CD4-positive, alpha-beta T cell treated with Interleukin-12 subunit alpha and Interleukin-12 subunit beta, for 1 hour (primary cell): ENCODE data around the gene RCN1.
"Not testable (repeated sequence)": the region's sequence is repeated elsewhere in the genome, so short reads cannot be mapped to it uniquely, and the experiment has no call there.

ENCODE experiments used
- DNase-seq: peaks from one replicate; pipeline ENCODE4 v3.0.0-alpha.2; 2020

Gene RCN1

GRCh38 chr11:32090545-32091370 is at the start of gene RCN1:
Gene RCN1, plus strand, starts transcription at chr11:32091074. Its CDS starts 123 bp downstream, at chr11:32091197.
- DNase-seq: peak; percentile 47

DNA sequence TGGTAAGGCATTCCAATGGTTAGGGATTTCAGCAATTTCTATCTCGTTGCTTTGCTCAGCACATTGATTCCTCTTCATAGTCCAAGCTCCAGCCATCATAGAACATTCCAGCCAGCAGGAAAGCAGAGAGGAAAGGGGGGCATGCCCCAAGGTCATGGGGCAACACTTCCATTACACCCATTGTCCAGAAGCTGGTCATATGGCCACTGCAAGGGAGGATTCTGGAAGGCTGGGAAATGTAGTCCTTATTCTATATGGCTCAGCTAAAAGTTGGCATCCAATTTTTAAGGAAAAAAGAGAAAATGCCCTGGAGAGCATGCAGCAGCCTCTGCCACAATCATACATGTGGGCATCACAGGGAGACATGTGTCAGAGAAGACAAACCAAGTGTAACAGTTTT is 47.1 kb upstream of the RCN1 start:
- no peak for DNase-seq

DNA sequence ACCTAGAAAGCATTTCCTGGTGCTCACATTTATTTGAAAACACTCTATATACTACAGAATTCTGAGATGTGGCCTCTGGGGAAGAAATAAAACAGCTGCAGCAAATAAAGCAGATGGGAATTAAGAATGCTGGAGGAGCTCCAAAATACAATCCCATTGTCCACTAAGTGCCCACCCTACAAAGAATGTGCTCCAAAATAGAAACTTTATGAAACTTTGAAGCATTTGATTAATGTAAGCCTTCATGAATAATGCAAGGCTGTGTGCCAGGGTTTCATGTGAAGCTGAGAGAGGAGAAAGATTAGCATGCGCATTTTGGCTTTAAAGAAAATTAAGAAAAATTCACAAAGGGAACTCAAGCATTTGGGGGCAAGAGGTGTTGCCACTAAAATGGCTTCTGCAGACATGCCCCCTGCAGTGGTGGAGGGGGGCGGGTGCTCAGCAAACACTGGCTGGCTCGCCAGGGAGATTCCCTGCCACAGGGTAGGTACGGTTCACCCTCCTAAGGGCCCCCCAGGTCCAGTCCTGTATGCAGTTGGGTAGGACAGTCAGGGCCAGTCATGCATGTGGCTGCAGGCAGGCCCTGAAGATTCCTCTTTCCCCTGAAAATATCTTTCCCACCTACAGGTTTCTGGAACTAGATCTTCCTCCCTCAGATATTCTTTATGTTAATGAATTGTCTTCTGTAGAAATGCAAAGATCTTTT is 46.6 kb upstream of the RCN1 start:
- no peak for DNase-seq

GRCh38 chr11:32045456-32045855 is 45.4 kb upstream of the RCN1 start:
- DNase-seq: no peak

DNA sequence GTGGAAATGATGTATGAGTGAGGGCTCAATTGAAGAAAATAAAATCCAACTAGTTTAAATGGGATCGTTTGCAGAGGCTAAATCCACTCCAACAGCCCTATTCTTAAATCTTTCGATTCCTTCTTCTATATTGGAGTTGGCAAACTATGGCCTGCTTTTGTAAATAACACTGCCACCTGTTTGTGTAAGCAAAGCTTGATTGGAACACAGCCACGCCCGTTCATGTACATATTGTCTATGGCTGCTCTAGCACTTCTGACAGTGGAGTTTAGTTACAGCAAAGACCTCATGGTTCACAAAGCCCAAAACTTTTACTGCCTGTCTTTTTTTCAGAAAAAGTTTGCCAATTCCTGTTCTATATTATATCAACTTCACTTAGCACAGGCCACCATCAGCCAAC is 40.6 kb upstream of the RCN1 start:
- DNase-seq: no peak

DNA sequence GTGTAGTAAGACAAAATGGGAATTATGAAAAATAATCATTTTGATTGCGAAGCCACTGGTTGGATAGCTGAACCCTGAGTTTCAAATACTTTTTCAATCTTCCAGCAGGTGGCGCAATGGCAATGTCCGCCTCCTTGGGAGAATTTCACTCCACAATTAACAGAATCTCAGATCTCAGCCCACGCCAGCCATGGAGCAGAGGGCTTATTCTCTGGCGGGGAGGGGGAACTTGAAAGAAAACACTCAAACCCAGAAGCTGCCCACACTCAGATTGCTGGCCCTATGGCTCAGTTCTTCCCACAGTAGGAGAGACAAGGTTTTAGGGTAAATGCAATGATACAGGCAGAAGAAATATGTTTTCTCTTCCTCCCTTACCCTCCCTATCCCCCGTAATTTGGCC is 38.7 kb upstream of the RCN1 start:
- DNase-seq: peak; percentile 58

GRCh38 chr11:32053151-32053888 is 37.6 kb upstream of the RCN1 start:
- no peak for DNase-seq

- no peak for DNase-seq
These were observed 35.0 kb upstream of the RCN1 start for GRCh38 chr11:32055861-32056260.

DNA sequence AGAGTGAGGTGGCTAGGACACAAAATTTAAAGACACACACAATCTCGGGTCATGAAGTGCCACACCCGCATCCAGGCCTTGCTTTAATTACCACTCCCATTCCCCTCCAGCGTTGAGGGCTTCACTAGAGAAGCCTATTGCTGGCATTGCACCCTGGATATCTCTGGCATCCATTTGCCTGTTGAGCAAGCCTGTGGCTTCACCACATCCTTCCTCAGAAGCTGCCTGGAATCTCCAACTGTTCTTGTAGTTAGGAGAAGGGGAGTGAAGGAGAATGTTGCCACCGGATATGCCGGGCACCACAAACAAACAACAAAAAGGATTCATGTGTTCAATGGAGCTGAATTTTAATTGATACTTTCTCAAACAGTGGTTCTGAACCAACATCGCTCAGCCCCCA is 34.4 kb upstream of the RCN1 start:
- no peak for DNase-seq

DNA sequence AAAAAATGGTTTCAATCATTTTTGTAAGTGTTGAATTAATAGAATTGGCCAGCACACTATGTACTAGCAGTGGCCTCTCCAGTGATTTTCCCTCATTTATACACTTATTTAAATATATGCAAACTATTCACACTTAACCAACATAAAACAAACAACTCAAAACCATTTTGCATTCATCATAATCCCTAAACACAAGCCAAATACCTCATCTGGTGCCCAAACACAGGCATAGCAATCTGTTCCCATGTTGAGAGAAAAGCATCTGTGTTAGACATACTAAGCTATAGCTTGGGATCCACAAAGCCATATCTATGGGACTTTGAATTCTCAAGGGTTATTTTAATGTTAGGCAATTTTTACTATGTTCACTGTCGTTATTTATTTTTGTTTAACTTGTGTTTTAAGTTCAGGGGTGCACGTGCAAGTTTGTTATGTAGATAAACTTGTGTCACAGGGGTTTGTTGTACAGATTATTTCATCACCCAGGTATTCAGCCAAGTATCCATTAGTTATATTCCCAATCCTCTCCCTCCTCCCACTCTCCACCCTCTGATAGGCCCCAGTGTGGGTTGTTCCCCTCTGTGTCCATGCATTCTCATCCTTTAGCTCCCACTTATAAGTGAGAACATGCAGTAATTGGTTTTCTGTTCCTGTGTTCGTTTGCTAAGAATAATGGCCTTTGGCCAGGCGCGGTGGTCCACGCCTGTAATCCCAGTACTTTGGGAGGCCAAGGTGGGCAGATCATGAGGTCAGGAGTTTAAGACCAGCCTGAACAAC is 31.0 kb upstream of the RCN1 start:
- DNase-seq: no peak

DNA sequence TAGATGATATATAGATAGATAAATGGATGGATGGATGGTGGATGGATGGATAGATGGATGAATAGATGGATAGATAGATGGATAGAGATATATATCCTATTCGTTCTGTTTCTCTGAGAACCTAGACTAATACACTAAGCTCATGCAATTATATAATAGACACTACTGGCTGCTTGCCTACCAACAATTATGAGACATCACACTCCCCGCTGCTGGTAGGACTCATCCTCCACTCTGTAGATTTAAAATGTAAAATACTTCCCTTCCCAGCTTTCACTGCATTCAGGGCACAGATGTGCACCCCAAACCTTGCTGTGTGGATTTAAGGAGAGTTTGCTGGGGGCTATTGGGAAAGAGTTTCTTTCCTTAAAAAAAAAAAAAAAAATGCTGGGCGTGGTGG is 28.3 kb upstream of the RCN1 start:
- DNase-seq: no peak

- not testable (repeated sequence) for DNase-seq
These were observed 27.8 kb upstream of the RCN1 start for GRCh38 chr11:32063031-32063430.

DNA sequence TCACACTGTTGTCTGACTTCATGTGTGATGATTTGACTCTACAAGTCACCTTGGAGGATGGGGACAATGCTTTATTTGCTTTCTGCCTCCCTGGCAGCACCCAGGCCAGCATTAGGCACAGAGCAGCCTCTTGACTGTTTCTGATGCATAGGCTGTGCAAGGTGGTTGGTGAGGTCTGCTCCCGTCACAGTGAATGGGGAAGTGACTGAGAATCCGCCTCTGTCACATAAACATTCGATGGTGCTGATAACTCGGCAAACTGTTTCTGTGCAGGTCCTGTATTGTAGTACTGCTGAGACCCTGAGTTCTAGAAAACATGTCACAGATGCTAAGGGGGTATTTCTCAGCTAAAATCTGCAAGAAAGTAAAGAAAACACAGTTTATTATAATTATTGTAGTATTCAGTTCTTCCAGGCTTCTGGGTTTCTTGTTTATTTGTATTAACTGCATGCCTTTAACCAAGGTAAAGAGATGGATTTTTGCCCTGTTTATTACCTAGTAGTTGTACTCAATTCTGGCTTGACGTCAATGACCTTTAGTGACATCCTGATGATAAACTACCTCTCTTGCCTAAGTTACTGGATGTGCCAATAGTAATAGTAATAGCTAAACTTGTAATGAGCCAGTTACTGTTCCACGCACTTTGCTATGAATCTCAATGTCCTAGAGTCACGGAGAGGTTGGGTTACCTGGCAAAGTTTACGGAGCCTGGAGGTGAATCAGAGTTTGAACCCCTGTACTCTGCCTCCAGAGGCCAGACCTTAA is 24.8 kb upstream of the RCN1 start:
- DNase-seq: no peak

- DNase-seq: no peak
These were observed 22.6 kb upstream of the RCN1 start for GRCh38 chr11:32068134-32068870.

- no peak for DNase-seq
These were observed 21.4 kb upstream of the RCN1 start for GRCh38 chr11:32069361-32070058.

GRCh38 chr11:32070692-32071091 is 20.2 kb upstream of the RCN1 start:
- DNase-seq: no peak

DNA sequence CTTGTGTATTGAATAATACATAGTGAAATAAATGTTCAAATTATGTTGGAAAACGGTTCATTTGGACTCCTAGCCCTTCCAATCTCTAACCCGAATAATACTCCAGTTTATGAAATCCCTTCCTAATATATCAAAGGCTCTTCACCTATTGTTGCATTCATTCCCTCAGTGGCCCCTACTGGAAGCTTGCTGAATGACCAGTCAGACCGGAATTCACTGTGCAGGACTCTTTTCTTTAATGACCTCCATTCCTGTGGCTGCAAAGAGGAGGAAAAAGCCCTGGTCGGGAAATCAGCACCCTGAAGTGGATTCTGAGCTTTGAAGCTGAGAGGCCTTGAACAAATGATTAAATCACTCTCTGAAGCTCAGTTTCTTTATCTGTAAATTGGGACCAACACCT is 19.1 kb upstream of the RCN1 start:
- no peak for DNase-seq

DNA sequence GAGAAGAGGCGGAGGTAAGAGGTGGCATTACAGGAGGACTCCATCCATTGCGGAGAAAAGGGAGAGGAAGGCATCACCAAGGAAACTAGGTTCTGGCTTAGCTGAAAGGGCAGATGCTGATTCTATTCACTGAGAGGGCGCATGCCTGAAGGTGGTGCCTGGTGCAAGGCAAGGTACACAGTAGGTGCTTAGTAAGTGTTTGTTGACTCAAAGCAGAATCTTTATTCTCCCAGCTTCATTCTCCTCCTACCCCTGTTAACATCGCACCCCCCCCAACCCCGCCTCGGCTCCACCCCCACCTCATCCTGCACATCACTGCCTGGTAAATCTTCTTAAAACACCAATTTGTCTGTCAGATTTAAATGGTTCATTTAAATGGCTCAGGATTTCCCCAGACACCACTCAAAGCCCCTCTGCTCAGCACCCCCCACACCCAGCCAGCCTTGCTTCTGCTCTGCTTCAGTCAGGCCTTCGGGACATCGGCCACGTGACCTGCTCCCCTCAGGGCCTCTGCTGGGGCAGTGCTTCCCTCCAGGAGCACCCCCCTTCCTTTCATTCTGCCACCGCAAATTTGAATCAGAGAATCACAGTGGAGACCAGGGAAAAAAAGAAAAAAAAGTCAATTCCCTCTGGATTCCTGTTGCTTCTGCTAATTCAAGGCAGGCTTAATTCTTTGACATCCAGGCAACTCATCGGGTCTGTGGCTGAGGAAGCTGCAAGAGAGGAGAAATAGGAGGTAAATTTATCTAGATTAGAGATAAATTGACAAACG is 17.8 kb upstream of the RCN1 start:
- DNase-seq: no peak

- no peak for DNase-seq
These were observed 17.2 kb upstream of the RCN1 start for GRCh38 chr11:32073644-32074026.

DNA sequence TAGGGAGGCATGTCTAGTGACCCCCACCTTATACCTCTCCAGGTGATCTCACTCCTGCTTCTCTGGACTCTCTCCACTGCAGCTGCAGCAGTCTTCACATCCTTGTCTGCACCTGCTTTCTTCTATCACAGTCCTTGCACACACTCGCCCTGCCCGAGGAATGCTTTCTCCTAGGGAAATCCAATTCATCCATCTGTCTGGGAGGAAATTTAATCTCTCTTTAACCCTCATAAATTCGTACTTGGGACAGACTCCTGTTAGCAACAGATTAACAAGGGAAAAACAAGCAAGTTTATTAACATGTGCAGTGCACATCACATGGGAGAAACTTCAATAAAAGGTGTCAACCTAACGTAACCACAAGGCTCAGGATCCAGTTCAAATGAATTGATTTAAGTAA is 11.3 kb upstream of the RCN1 start:
- DNase-seq: no peak
